Endothelial cell (in vitro differentiated cells): ENCODE measurements around the gene CAPZA1. TPM values are rescaled to one million over a fixed set of nuclear protein-coding genes. Genes with fewer than 3 reads are reported as not detected.

Source experiments
- DNase-seq: peaks from one replicate; pipeline ENCODE4 v3.0.0; 2021; ENCODE audit warnings: low spot score
- H3K27ac Mint-ChIP-seq: one replicate; pipeline ENCODE4 v1.8.0; 2021; ENCODE audit warnings: mixed read lengths, inconsistent platforms; ENCODE audit not compliant: unreplicated experiment
- H3K27me3 Mint-ChIP-seq: one replicate; pipeline ENCODE4 v1.8.0; 2021; ENCODE audit warnings: mild to moderate bottlenecking, moderate library complexity, mixed read lengths, inconsistent platforms; ENCODE audit not compliant: unreplicated experiment
- H3K36me3 Mint-ChIP-seq: one replicate; pipeline ENCODE4 v1.8.0; 2021; ENCODE audit warnings: mild to moderate bottlenecking, low read depth, mixed read lengths, inconsistent platforms; ENCODE audit not compliant: unreplicated experiment
- H3K4me1 Mint-ChIP-seq: one replicate; pipeline ENCODE4 v1.8.0; 2021; ENCODE audit warnings: mild to moderate bottlenecking, mixed read lengths, inconsistent platforms; ENCODE audit not compliant: unreplicated experiment
- H3K4me3 Mint-ChIP-seq: one replicate; pipeline ENCODE4 v1.8.0; 2021; ENCODE audit warnings: mild to moderate bottlenecking, mixed read lengths, inconsistent platforms; ENCODE audit not compliant: unreplicated experiment
- H3K9me3 Mint-ChIP-seq: one replicate; pipeline ENCODE4 v1.8.0; 2021; ENCODE audit warnings: mixed read lengths, inconsistent platforms; ENCODE audit not compliant: unreplicated experiment
- total RNA-seq: library from RNA; stranded (reverse); fragmentation: NEBNext Ultra II Directional; extraction: Animal tissue kit (Norgen Biotek cat#: 25700); gene quantifications from one replicate; pipeline ENCODE4 v1.2.1, GENCODE V29; 2021; ENCODE audit not compliant: unreplicated experiment
- TF ChIP-seq, protein P1 (sequence below): fragments of 200-600 bp; sonication (generic); IDR thresholded peaks from one replicate; pipeline ENCODE4 v1.5.0; 2021; ENCODE audit warnings: antibody characterized with exemption; ENCODE audit not compliant: unreplicated experiment

CAPZA1 gene
- total RNA-seq, 1 donor from 2014 or later, result 137 TPM

GRCh38 chr1:112626887-112627286, 7.3 kb downstream of the CAPZA1 start:
- Mint-ChIP-seq H3K36me3 (peaks cover 16% of the 10 kb centered on the region), H3K27me3 (peaks cover 2% of the 10 kb centered on the region), H3K4me3 (peak overlapping the region; percentile 83), H3K4me1 (peaks cover 8% of the 10 kb centered on the region), H3K27ac (no peak overlapping the region), H3K9me3 (no peaks in the 10 kb centered on the region)
- TF ChIP-seq, protein P1, sequence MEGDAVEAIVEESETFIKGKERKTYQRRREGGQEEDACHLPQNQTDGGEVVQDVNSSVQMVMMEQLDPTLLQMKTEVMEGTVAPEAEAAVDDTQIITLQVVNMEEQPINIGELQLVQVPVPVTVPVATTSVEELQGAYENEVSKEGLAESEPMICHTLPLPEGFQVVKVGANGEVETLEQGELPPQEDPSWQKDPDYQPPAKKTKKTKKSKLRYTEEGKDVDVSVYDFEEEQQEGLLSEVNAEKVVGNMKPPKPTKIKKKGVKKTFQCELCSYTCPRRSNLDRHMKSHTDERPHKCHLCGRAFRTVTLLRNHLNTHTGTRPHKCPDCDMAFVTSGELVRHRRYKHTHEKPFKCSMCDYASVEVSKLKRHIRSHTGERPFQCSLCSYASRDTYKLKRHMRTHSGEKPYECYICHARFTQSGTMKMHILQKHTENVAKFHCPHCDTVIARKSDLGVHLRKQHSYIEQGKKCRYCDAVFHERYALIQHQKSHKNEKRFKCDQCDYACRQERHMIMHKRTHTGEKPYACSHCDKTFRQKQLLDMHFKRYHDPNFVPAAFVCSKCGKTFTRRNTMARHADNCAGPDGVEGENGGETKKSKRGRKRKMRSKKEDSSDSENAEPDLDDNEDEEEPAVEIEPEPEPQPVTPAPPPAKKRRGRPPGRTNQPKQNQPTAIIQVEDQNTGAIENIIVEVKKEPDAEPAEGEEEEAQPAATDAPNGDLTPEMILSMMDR, result no peak
- no peak for DNase-seq

DNA sequence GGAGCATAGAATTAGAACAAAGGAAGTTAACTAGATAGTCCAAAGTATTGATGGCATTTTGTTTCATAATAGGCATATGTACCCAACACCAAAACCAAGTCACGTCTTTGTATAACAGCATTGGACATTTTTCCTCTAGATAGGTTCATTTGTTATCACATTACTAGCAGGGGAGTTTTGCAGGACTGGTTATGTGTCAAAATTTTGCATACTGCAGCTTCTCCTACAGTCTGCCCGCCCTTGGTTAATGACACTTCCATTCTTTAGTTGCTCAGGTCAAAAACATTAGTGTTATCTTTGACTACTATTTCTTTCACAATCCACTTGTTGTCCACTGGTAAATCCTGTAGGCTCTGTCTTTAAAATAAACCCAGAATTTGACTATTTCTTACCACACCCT, 8.9 kb downstream of the CAPZA1 start:
- TF ChIP-seq, protein P1, result no peak
- H3K36me3 Mint-ChIP-seq, result peaks cover 16% of the 10 kb centered on the region
- no peak overlapping the region for H3K27ac Mint-ChIP-seq
- no peak for DNase-seq
- no peaks in the 10 kb centered on the region for H3K9me3 Mint-ChIP-seq
- H3K4me1 Mint-ChIP-seq, result peaks cover 10% of the 10 kb centered on the region
- H3K27me3 Mint-ChIP-seq, result peaks cover 2% of the 10 kb centered on the region
- no peak overlapping the region for H3K4me3 Mint-ChIP-seq

- peaks cover 12% of the 10 kb centered on the region for H3K4me1 Mint-ChIP-seq
- no peak for DNase-seq
- H3K27ac Mint-ChIP-seq, result no peak overlapping the region
Measured at GRCh38 chr1:112629256-112629655, 9.6 kb downstream of the CAPZA1 start.

GRCh38 chr1:112633628-112634027, 14.0 kb downstream of the CAPZA1 start:
- Mint-ChIP-seq H3K4me1 (peaks cover 12% of the 10 kb centered on the region), H3K9me3 (no peaks in the 10 kb centered on the region), H3K27me3 (no peaks in the 10 kb centered on the region), H3K4me3 (no peak overlapping the region), H3K27ac (no peak overlapping the region), H3K36me3 (peaks cover 8% of the 10 kb centered on the region)
- TF ChIP-seq, protein P1, result no peak
- DNase-seq, result no peak

More at GRCh38 chr1:112629256-112629655, 9.6 kb downstream of the CAPZA1 start:
- Mint-ChIP-seq H3K9me3 (no peaks in the 10 kb centered on the region), H3K4me3 (no peak overlapping the region), H3K36me3 (peaks cover 16% of the 10 kb centered on the region), H3K27me3 (peaks cover 2% of the 10 kb centered on the region)
- TF ChIP-seq, protein P1, result no peak

- no peaks in the 10 kb centered on the region for H3K27me3 Mint-ChIP-seq
- TF ChIP-seq, protein P1, result no peak
- H3K9me3 Mint-ChIP-seq, result no peaks in the 10 kb centered on the region
- H3K4me1 Mint-ChIP-seq, result peaks cover 9% of the 10 kb centered on the region
- H3K4me3 Mint-ChIP-seq, result no peak overlapping the region
- H3K36me3 Mint-ChIP-seq, result peaks cover 5% of the 10 kb centered on the region
- no peak overlapping the region for H3K27ac Mint-ChIP-seq
- no peak for DNase-seq
Measured at GRCh38 chr1:112634367-112634766, 14.7 kb downstream of the CAPZA1 start.
